H1 (cell line): ENCODE results near the gene DAPK1. TPM values are rescaled to one million over a fixed set of nuclear protein-coding genes. Genes with fewer than 3 reads are reported as not detected.

Experiments used
- CTCF ChIA-PET: fragments of 300-600 bp; sonication (Branson Sonifier 250); formaldehyde crosslinking; loops from one replicate; lab custom pipeline; 2021; ENCODE audit not compliant: partially characterized antibody; lab: Charles Lee
- POLR2A ChIA-PET: fragments of 300-600 bp; sonication (Branson Sonifier 250); formaldehyde crosslinking; loops from one replicate; lab custom pipeline; 2021; ENCODE audit warnings: inconsistent platforms; ENCODE audit not compliant: partially characterized antibody; lab: Charles Lee
- DNase-seq, 2 experiments: peaks; one replicate each; pipeline versions ENCODE4 v3.0.0 to v3.0.0-alpha.2; 2010 to 2022; ENCODE audit warnings: low spot score in 2 of 2, low read depth in 1 of 2, mixed read lengths in 1 of 2
- FAIRE-seq: peaks from 2 replicates; lab custom pipeline; 2011; peaks lifted over from hg19 to GRCh38; lab: Jason Lieb, UNC
- H2AFZ ChIP-seq: 2 replicates; pipeline ENCODE4 v1.8.1; 2012; ENCODE audit warnings: low read length, inconsistent platforms
- H2AK5ac ChIP-seq: 2 replicates; pipeline ENCODE4 v1.6.1; 2013; ENCODE audit warnings: low read depth, low read length
- H2BK120ac ChIP-seq: replicated peaks from 2 replicates; pipeline ENCODE3; 2013; ENCODE audit warnings: low read depth, low read length, inconsistent platforms
- H2BK12ac ChIP-seq: 2 replicates; pipeline ENCODE4 v1.6.1; 2013; ENCODE audit warnings: low read depth, low read length
- H2BK15ac ChIP-seq: 2 replicates; pipeline ENCODE4 v1.6.1; 2013; ENCODE audit warnings: low read length
- H2BK20ac ChIP-seq: 2 replicates; pipeline ENCODE4 v1.6.1; 2013; ENCODE audit warnings: low read length
- H2BK5ac ChIP-seq: 2 replicates; pipeline ENCODE4 v1.6.1; 2013; ENCODE audit warnings: low read depth, low read length
- H3K14ac ChIP-seq: 2 replicates; pipeline ENCODE4 v1.6.1; 2013; ENCODE audit warnings: inconsistent platforms; ENCODE audit not compliant: insufficient read length
- H3K18ac ChIP-seq: 2 replicates; pipeline ENCODE4 v1.6.1; 2013; ENCODE audit warnings: low read length; ENCODE audit errors: extremely low read depth
- H3K23ac ChIP-seq: 2 replicates; pipeline ENCODE4 v1.6.1; 2013; ENCODE audit warnings: inconsistent platforms; ENCODE audit not compliant: insufficient read length
- H3K23me2 ChIP-seq: 2 replicates; pipeline ENCODE4 v1.6.1; 2013; ENCODE audit warnings: low read depth, low read length
- H3K27ac ChIP-seq: 2 replicates; pipeline ENCODE4 v1.6.1; 2011; ENCODE audit warnings: low read depth, low read length, inconsistent platforms
- H3K27me3 ChIP-seq, 4 experiments: replicated peaks in 1 of 4; 1 replicate in 1 of 4; 2 replicates in 3 of 4; pipeline versions ENCODE4 v1.6.1 to v1.8.1; 2011 to 2013; ENCODE audit warnings: low read length in 3 of 4, mild to moderate bottlenecking in 3 of 4, inconsistent platforms in 2 of 4, mixed read lengths in 2 of 4, moderate library complexity in 1 of 4; ENCODE audit not compliant: control insufficient read depth in 3 of 4, insufficient read depth in 3 of 4; ENCODE audit errors: extremely low read depth in 1 of 4
- H3K36me3 ChIP-seq, 4 experiments: 2 replicates each; pipeline versions ENCODE4 v1.6.1 to v1.8.1; 2011 to 2013; ENCODE audit warnings: mild to moderate bottlenecking in 4 of 4, low read length in 3 of 4, moderate library complexity in 2 of 4, control low read depth in 1 of 4, inconsistent platforms in 1 of 4; ENCODE audit not compliant: insufficient read depth in 4 of 4, control insufficient read depth in 2 of 4
- H3K4ac ChIP-seq: replicated peaks from 2 replicates; pipeline ENCODE3; 2013; ENCODE audit warnings: low read length, low read depth, mixed read lengths, inconsistent platforms; ENCODE audit not compliant: insufficient read length
- H3K4me1 ChIP-seq, 4 experiments: replicated peaks in 1 of 4; 1 replicate in 1 of 4; 2 replicates in 3 of 4; pipeline versions ENCODE4 v1.6.1 to v1.8.1; 2011 to 2013; ENCODE audit warnings: low read length in 3 of 4, inconsistent platforms in 2 of 4, mixed read lengths in 1 of 4; ENCODE audit not compliant: insufficient read depth in 4 of 4, control insufficient read depth in 3 of 4
- H3K4me2 ChIP-seq, 2 experiments: 2 replicates each; pipeline versions ENCODE4 v1.6.1 to v1.8.1; 2011 to 2013; ENCODE audit warnings: low read depth in 2 of 2, low read length in 2 of 2, control low read depth in 1 of 2, inconsistent platforms in 1 of 2, mild to moderate bottlenecking in 1 of 2; ENCODE audit not compliant: insufficient read depth in 1 of 2
- H3K4me3 ChIP-seq, 4 experiments: fragments of 200-600, 300-600 bp in 1 of 4; sonication (generic), shearing (Covaris generic), sonication (Bioruptor Twin) in 1 of 4; 2 replicates each; pipeline versions ENCODE4 v1.5.1 to v1.8.1; 2011 to 2016; ENCODE audit warnings: low read length in 4 of 4, low read depth in 3 of 4, control low read depth in 2 of 4, inconsistent platforms in 2 of 4, mild to moderate bottlenecking in 2 of 4, mixed read lengths in 1 of 4, moderate library complexity in 1 of 4; ENCODE audit not compliant: insufficient read depth in 2 of 4; ENCODE audit errors: extremely low read depth in 1 of 4
- H3K56ac ChIP-seq: replicated peaks from 2 replicates; pipeline ENCODE3; 2013; ENCODE audit warnings: low read depth, mild to moderate bottlenecking, mixed read lengths, low read length, inconsistent platforms; ENCODE audit not compliant: insufficient read length
- H3K79me1 ChIP-seq: 2 replicates; pipeline ENCODE4 v1.6.1; 2013; ENCODE audit warnings: low read depth, low read length, control low read depth
- H3K79me2 ChIP-seq, 2 experiments: 2 replicates each; pipeline versions ENCODE4 v1.6.1 to v1.8.1; 2012 to 2013; ENCODE audit warnings: low read length in 2 of 2, mild to moderate bottlenecking in 2 of 2, inconsistent platforms in 1 of 2; ENCODE audit not compliant: insufficient read depth in 2 of 2, control insufficient read depth in 1 of 2
- H3K9ac ChIP-seq, 4 experiments: replicated peaks in 1 of 4; 1 replicate in 1 of 4; 2 replicates in 3 of 4; pipeline versions ENCODE4 v1.6.1 to v1.8.1; 2011 to 2013; ENCODE audit warnings: low read depth in 3 of 4, low read length in 3 of 4, control low read depth in 2 of 4, mild to moderate bottlenecking in 2 of 4, moderate library complexity in 2 of 4, inconsistent platforms in 1 of 4; ENCODE audit errors: extremely low read depth in 1 of 4
- H3K9me3 ChIP-seq, 2 experiments: 2 replicates each; pipeline versions ENCODE4 v1.6.1 to v1.8.1; 2012 to 2013; ENCODE audit warnings: mild to moderate bottlenecking in 2 of 2, moderate library complexity in 2 of 2, control low read depth in 1 of 2, inconsistent platforms in 1 of 2, low read depth in 1 of 2, low read length in 1 of 2, mixed read lengths in 1 of 2; ENCODE audit not compliant: insufficient read depth in 2 of 2
- H4K20me1 ChIP-seq, 2 experiments: replicated peaks in 1 of 2; 2 replicates each; pipeline versions ENCODE3 to v1.8.1; 2011 to 2013; ENCODE audit warnings: inconsistent platforms in 2 of 2, low read length in 2 of 2, mild to moderate bottlenecking in 1 of 2; ENCODE audit not compliant: insufficient read depth in 2 of 2, control insufficient read depth in 1 of 2
- H4K5ac ChIP-seq: 2 replicates; pipeline ENCODE4 v1.6.1; 2013; ENCODE audit warnings: low read length, low read depth, mixed read lengths, inconsistent platforms; ENCODE audit not compliant: insufficient read length
- H4K8ac ChIP-seq: 2 replicates; pipeline ENCODE4 v1.8.0; 2013; ENCODE audit warnings: mild to moderate bottlenecking, moderate library complexity, low read length, inconsistent platforms; ENCODE audit not compliant: insufficient read depth; ENCODE audit errors: extremely low read depth
- H4K91ac ChIP-seq: replicated peaks from 2 replicates; pipeline ENCODE3; 2013; ENCODE audit warnings: low read length, mixed read lengths, inconsistent platforms; ENCODE audit not compliant: insufficient read length
- ASH2L ChIP-seq: fragments of 200-600, 300-600 bp; sonication (generic); IDR thresholded peaks from one replicate; pipeline ENCODE4 v1.7.1; 2017; ENCODE audit warnings: low read length
- BACH1 ChIP-seq: IDR thresholded peaks from 2 replicates; pipeline ENCODE4 v1.6.1; 2012; ENCODE audit warnings: low read length, improper control_type of control experiment
- BCL11A ChIP-seq, 2 experiments: IDR thresholded peaks; one replicate each; pipeline ENCODE4 v1.6.1; 2011; ENCODE audit warnings: low read depth in 2 of 2, low read length in 2 of 2, mild to moderate bottlenecking in 2 of 2
- EZH2 ChIP-seq: fragments of 200-600 bp; sonication (generic); IDR thresholded peaks from 2 replicates; pipeline ENCODE4 v1.7.1; 2012; ENCODE audit warnings: low read depth, mild to moderate bottlenecking, moderate library complexity, low read length, inconsistent platforms; ENCODE audit not compliant: severe bottlenecking
- PHF8 ChIP-seq: fragments of 200-600 bp; sonication (generic); conservative IDR thresholded peaks from 2 replicates; pipeline ENCODE4 v1.7.1; 2012; ENCODE audit warnings: low read depth, mild to moderate bottlenecking, inconsistent platforms, low read length, moderate library complexity
- RBBP5 ChIP-seq: IDR thresholded peaks from 2 replicates; pipeline ENCODE4 v1.7.1; 2012; ENCODE audit warnings: low read depth, mild to moderate bottlenecking, inconsistent platforms, low read length, moderate library complexity, borderline replicate concordance
- SIN3A ChIP-seq, 2 experiments: IDR thresholded peaks in 1 of 2; conservative IDR thresholded peaks in 1 of 2; 2 replicates each; pipeline ENCODE4 v1.6.1; 2011 to 2012; ENCODE audit warnings: low read length in 2 of 2, improper control_type of control experiment in 1 of 2, low read depth in 1 of 2, mild to moderate bottlenecking in 1 of 2
- SIX5 ChIP-seq: IDR thresholded peaks from 2 replicates; pipeline ENCODE4 v1.6.1; 2011; ENCODE audit warnings: mild to moderate bottlenecking, low read depth, low read length
- SP1 ChIP-seq: IDR thresholded peaks from 2 replicates; pipeline ENCODE4 v1.6.1; 2011; ENCODE audit warnings: low read depth, low read length
- WGBS, 2 experiments: shearing (Covaris generic) in 1 of 2; methylation state at CpG; one replicate each; pipeline versions ENCODE4 v1.1.6 to v1.1.7; 2013 to 2015; ENCODE audit warnings: low lambda C conversion rate in 2 of 2, mixed read lengths in 2 of 2, inconsistent platforms in 1 of 2, low coverage in 1 of 2, missing lambda C conversion rate in 1 of 2; ENCODE audit not compliant: insufficient replicate concordance in 2 of 2, insufficient coverage in 1 of 2, insufficient read length in 1 of 2; ENCODE audit errors: extremely low coverage in 1 of 2, missing lambda C conversion rate in 1 of 2; 5-methylcytosine and 5-hydroxymethylcytosine counted together
- polyA plus RNA-seq, 7 experiments: library from polyadenylated mRNA; depleted of rRNA in 3 of 7; stranded (reverse) in 5 of 7; unstranded in 2 of 7; fragments of >200 nt in 5 of 7; fragments of 200-250 nt in 2 of 7; gene quantifications; 1 replicate in 5 of 7; 2 replicates in 1 of 7; 4 replicates in 1 of 7; pipeline versions ENCODE4 v1.2.1 to v1.2.3, GENCODE V29; 2011 to 2013; ENCODE audit warnings: missing spikeins in 2 of 7, mixed read lengths in 2 of 7
- total RNA-seq: library from RNA; stranded (reverse); fragmentation: NEBNext Ultra II Directional; extraction: Animal tissue kit (Norgen Biotek cat#: 25700); gene quantifications from 2 replicates; pipeline ENCODE4 v1.2.1, GENCODE V29; 2021
- TF ChIP-seq, protein P1 (sequence below), 3 experiments: IDR thresholded peaks; 1 replicate in 2 of 3; 2 replicates in 1 of 3; pipeline versions ENCODE4 v1.5.1 to v1.6.1; 2011; ENCODE audit warnings: low read length in 3 of 3, mild to moderate bottlenecking in 3 of 3, inconsistent platforms in 2 of 3, low read depth in 1 of 3, moderate library complexity in 1 of 3; ENCODE audit not compliant: insufficient read depth in 1 of 3; ENCODE audit errors: control extremely low read depth in 1 of 3
- TF ChIP-seq, protein P2 (sequence below): IDR thresholded peaks from 2 replicates; pipeline ENCODE4 v1.6.1; 2012; ENCODE audit warnings: inconsistent platforms

Gene DAPK1
- total and polyA plus RNA-seq, 2 of the 8 experiments (the other 6 are each of a cell fraction or from before 2014, with no cell fraction given): 62.4 to 131 TPM

DNA sequence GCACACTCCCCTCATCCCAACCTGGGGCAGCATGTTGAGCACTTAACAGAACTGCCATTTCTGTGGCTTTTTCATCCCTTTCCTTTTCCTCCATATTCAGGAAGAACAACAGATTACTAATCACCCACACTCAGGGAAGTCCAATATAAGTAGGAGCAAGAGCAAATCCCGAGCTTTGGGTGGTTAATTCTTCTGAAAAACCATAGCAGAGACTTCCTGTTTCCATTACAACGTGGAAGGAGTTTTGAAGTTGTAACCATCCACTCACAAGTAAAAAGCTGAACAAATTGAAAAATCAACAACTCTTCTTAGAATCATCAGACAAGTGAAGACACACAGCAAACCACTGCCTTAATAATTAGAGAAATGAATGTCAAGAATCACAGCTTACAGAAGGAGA is 236.4 kb downstream of the DAPK1 start:
- Histone ChIP-seq H3K14ac (no peak overlapping the region), H3K4me2 (no peak overlapping the region), H2AFZ (no peak overlapping the region), H2BK5ac (no peak overlapping the region), H3K9ac (no peak overlapping the region), H3K27ac (no peak overlapping the region), H3K9me3 (0 out of 4 replicates have a peak, but pooled peaks cover 0 to 2% of the 10 kb centered on the region in 2 experiments), H4K20me1 (no peaks in the 10 kb centered on the region), H3K4me3 (no peak overlapping the region), H2AK5ac (no peak overlapping the region), H3K79me2 (no peaks in the 10 kb centered on the region), H3K18ac (no peak overlapping the region), H3K4ac (no peak overlapping the region), H2BK15ac (no peak overlapping the region), H2BK120ac (no peak overlapping the region), H2BK20ac (no peak overlapping the region), H3K23ac (no peak overlapping the region), H4K5ac (no peak overlapping the region), H3K36me3 (peaks cover 0 to 6% (median 0%) of the 10 kb centered on the region in 4 experiments; a peak in 1 of 8 replicates), H3K27me3 (no peaks in the 10 kb centered on the region), H3K23me2 (no peaks in the 10 kb centered on the region), H2BK12ac (no peak overlapping the region), H3K4me1 (no peaks in the 10 kb centered on the region), H4K8ac (no peak overlapping the region), H4K91ac (no peak overlapping the region), H3K79me1 (no peaks in the 10 kb centered on the region), H3K56ac (no peak overlapping the region)
- CTCF ChIA-PET: interaction anchor here (0.6 to 2.0 kb wide), 5 partner anchors 50 to 150 kb away, joined by 3 to 14 read pairs (median 3); no protein-coding TSS in a partner anchor
- DNase-seq (no peak), FAIRE-seq (no peak)
- POLR2A ChIA-PET: no interaction called here
- 88% methylated on average over 2 of the region's 2 CpGs; no CpG with 5 or more reads in 1 of the 2 experiments for WGBS, 2 experiments
- TF ChIP-seq PHF8: no peak
- no peak for TF ChIP-seq RBBP5
- no peak for TF ChIP-seq BACH1
- TF ChIP-seq SIX5: no peak
- no peak for TF ChIP-seq EZH2
- TF ChIP-seq SP1: no peak
- TF ChIP-seq, protein P1, sequence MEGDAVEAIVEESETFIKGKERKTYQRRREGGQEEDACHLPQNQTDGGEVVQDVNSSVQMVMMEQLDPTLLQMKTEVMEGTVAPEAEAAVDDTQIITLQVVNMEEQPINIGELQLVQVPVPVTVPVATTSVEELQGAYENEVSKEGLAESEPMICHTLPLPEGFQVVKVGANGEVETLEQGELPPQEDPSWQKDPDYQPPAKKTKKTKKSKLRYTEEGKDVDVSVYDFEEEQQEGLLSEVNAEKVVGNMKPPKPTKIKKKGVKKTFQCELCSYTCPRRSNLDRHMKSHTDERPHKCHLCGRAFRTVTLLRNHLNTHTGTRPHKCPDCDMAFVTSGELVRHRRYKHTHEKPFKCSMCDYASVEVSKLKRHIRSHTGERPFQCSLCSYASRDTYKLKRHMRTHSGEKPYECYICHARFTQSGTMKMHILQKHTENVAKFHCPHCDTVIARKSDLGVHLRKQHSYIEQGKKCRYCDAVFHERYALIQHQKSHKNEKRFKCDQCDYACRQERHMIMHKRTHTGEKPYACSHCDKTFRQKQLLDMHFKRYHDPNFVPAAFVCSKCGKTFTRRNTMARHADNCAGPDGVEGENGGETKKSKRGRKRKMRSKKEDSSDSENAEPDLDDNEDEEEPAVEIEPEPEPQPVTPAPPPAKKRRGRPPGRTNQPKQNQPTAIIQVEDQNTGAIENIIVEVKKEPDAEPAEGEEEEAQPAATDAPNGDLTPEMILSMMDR (IDR thresholded peaks at IDR 0.05; ENCODE audit: control extremely low read depth in 1 of 3, insufficient read depth in 1 of 3, low read depth in 1 of 3, low read length in 3 of 3): no peak
- TF ChIP-seq, protein P2, sequence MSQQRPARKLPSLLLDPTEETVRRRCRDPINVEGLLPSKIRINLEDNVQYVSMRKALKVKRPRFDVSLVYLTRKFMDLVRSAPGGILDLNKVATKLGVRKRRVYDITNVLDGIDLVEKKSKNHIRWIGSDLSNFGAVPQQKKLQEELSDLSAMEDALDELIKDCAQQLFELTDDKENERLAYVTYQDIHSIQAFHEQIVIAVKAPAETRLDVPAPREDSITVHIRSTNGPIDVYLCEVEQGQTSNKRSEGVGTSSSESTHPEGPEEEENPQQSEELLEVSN: no peak
- TF ChIP-seq SIN3A (conservative IDR thresholded peaks at IDR 0.05 in 1 of 2, IDR thresholded peaks at IDR 0.05 in 1 of 2; ENCODE audit: low read depth in 1 of 2, low read length in 2 of 2): no peak
- TF ChIP-seq BCL11A (IDR thresholded peaks at IDR 0.05; ENCODE audit: low read depth in 2 of 2, low read length in 2 of 2): no peak
- no peak for TF ChIP-seq ASH2L
